IPS-18a (cell line): ENCODE measurements around the gene SND1.

Experiments used
- H3K27ac ChIP-seq: one replicate; pipeline ENCODE4 v1.5.1; 2013; ENCODE audit warnings: low read length
- H3K27me3 ChIP-seq: one replicate; pipeline ENCODE4 v1.6.1; 2013; ENCODE audit warnings: mild to moderate bottlenecking, low read length; ENCODE audit not compliant: control insufficient read depth, insufficient read depth
- H3K36me3 ChIP-seq: one replicate; pipeline ENCODE4 v1.6.1; 2013; ENCODE audit warnings: low read depth, low read length; ENCODE audit not compliant: control insufficient read depth
- H3K4me1 ChIP-seq: one replicate; pipeline ENCODE4 v1.6.1; 2013; ENCODE audit warnings: low read depth, low read length; ENCODE audit not compliant: control insufficient read depth
- H3K4me3 ChIP-seq: one replicate; pipeline ENCODE4 v1.5.1; 2013; ENCODE audit warnings: low read length
- H3K9ac ChIP-seq: one replicate; pipeline ENCODE4 v1.6.1; 2013; ENCODE audit warnings: mild to moderate bottlenecking, low read length, moderate library complexity
- H3K9me3 ChIP-seq: one replicate; pipeline ENCODE4 v1.6.1; 2013; ENCODE audit warnings: low read depth, low read length; ENCODE audit not compliant: control insufficient read depth

The SND1 gene

GRCh38 chr7:127993317-127993716 lies 341.3 kb downstream of the SND1 start:
- H3K9me3 ChIP-seq, result no peaks in the 10 kb centered on the region
- H3K27me3 ChIP-seq, result no peaks in the 10 kb centered on the region

GRCh38 chr7:127993987-127994386 lies 342.0 kb downstream of the SND1 start:
- Histone ChIP-seq H3K4me3 (no peak overlapping the region), H3K4me1 (peaks cover 17% of the 10 kb centered on the region), H3K27me3 (no peaks in the 10 kb centered on the region), H3K9me3 (no peaks in the 10 kb centered on the region), H3K27ac (no peak overlapping the region), H3K36me3 (peaks cover 5% of the 10 kb centered on the region), H3K9ac (no peak overlapping the region)

More at GRCh38 chr7:127993317-127993716, 341.3 kb downstream of the SND1 start:
- Histone ChIP-seq H3K9ac (no peak overlapping the region), H3K27ac (no peak overlapping the region), H3K36me3 (peaks cover 5% of the 10 kb centered on the region), H3K4me1 (peaks cover 17% of the 10 kb centered on the region), H3K4me3 (no peak overlapping the region)

- peaks cover 5% of the 10 kb centered on the region for H3K36me3 ChIP-seq
- no peak overlapping the region for H3K9ac ChIP-seq
Observed at GRCh38 chr7:127995156-127995880, 343.3 kb downstream of the SND1 start.

GRCh38 chr7:127995881-127996215 lies 343.9 kb downstream of the SND1 start:
- no peak overlapping the region for H3K4me3 ChIP-seq
- peaks cover 17% of the 10 kb centered on the region for H3K4me1 ChIP-seq
- H3K36me3 ChIP-seq, result peaks cover 5% of the 10 kb centered on the region
- H3K27me3 ChIP-seq, result no peaks in the 10 kb centered on the region
- no peak overlapping the region for H3K27ac ChIP-seq
- no peaks in the 10 kb centered on the region for H3K9me3 ChIP-seq
- no peak overlapping the region for H3K9ac ChIP-seq

More at GRCh38 chr7:127995156-127995880, 343.3 kb downstream of the SND1 start:
- no peak overlapping the region for H3K27ac ChIP-seq
- H3K4me3 ChIP-seq, result no peak overlapping the region
- peaks cover 17% of the 10 kb centered on the region for H3K4me1 ChIP-seq
- H3K27me3 ChIP-seq, result no peaks in the 10 kb centered on the region
- H3K9me3 ChIP-seq, result no peaks in the 10 kb centered on the region

GRCh38 chr7:127996253-127997071 lies 344.5 kb downstream of the SND1 start:
- peaks cover 17% of the 10 kb centered on the region for H3K4me1 ChIP-seq
- H3K9ac ChIP-seq, result no peak overlapping the region
- no peaks in the 10 kb centered on the region for H3K27me3 ChIP-seq
- no peaks in the 10 kb centered on the region for H3K9me3 ChIP-seq
- H3K27ac ChIP-seq, result no peak overlapping the region
- H3K4me3 ChIP-seq, result no peak overlapping the region
- peaks cover 5% of the 10 kb centered on the region for H3K36me3 ChIP-seq

- H3K9ac ChIP-seq, result no peak overlapping the region
- no peaks in the 10 kb centered on the region for H3K9me3 ChIP-seq
- H3K4me3 ChIP-seq, result no peak overlapping the region
- peaks cover 5% of the 10 kb centered on the region for H3K36me3 ChIP-seq
- no peak overlapping the region for H3K27ac ChIP-seq
- H3K4me1 ChIP-seq, result peaks cover 17% of the 10 kb centered on the region
- H3K27me3 ChIP-seq, result no peaks in the 10 kb centered on the region
Observed at GRCh38 chr7:127997226-127997922, 345.4 kb downstream of the SND1 start.

GRCh38 chr7:127998671-127999070 lies 346.7 kb downstream of the SND1 start:
- no peak overlapping the region for H3K27ac ChIP-seq
- H3K36me3 ChIP-seq, result peaks cover 5% of the 10 kb centered on the region
- no peak overlapping the region for H3K9ac ChIP-seq
- no peak overlapping the region for H3K4me3 ChIP-seq
- peaks cover 17% of the 10 kb centered on the region for H3K4me1 ChIP-seq
- no peaks in the 10 kb centered on the region for H3K9me3 ChIP-seq
- H3K27me3 ChIP-seq, result no peaks in the 10 kb centered on the region

- no peak overlapping the region for H3K4me3 ChIP-seq
- no peak overlapping the region for H3K27ac ChIP-seq
- H3K36me3 ChIP-seq, result peaks cover 5% of the 10 kb centered on the region
- no peaks in the 10 kb centered on the region for H3K27me3 ChIP-seq
- no peaks in the 10 kb centered on the region for H3K9me3 ChIP-seq
- no peak overlapping the region for H3K9ac ChIP-seq
- peaks cover 17% of the 10 kb centered on the region for H3K4me1 ChIP-seq
Observed at GRCh38 chr7:128000048-128000447, 348.1 kb downstream of the SND1 start.

GRCh38 chr7:128000854-128001265 lies 348.9 kb downstream of the SND1 start:
- no peak overlapping the region for H3K4me3 ChIP-seq
- H3K9ac ChIP-seq, result no peak overlapping the region
- H3K27me3 ChIP-seq, result no peaks in the 10 kb centered on the region
- no peaks in the 10 kb centered on the region for H3K9me3 ChIP-seq
- peaks cover 5% of the 10 kb centered on the region for H3K36me3 ChIP-seq
- H3K27ac ChIP-seq, result no peak overlapping the region
- H3K4me1 ChIP-seq, result peaks cover 12% of the 10 kb centered on the region

GRCh38 chr7:128003167-128003566 lies 351.2 kb downstream of the SND1 start:
- H3K9me3 ChIP-seq, result no peaks in the 10 kb centered on the region
- no peaks in the 10 kb centered on the region for H3K36me3 ChIP-seq
- H3K9ac ChIP-seq, result no peak overlapping the region
- no peaks in the 10 kb centered on the region for H3K4me1 ChIP-seq
- no peaks in the 10 kb centered on the region for H3K27me3 ChIP-seq
- no peak overlapping the region for H3K4me3 ChIP-seq
- no peak overlapping the region for H3K27ac ChIP-seq

GRCh38 chr7:128003787-128004186 lies 351.8 kb downstream of the SND1 start:
- H3K27me3 ChIP-seq, result no peaks in the 10 kb centered on the region
- H3K4me3 ChIP-seq, result no peak overlapping the region
- no peak overlapping the region for H3K27ac ChIP-seq
- H3K4me1 ChIP-seq, result no peaks in the 10 kb centered on the region
- H3K9me3 ChIP-seq, result no peaks in the 10 kb centered on the region
- no peaks in the 10 kb centered on the region for H3K36me3 ChIP-seq
- no peak overlapping the region for H3K9ac ChIP-seq
